ENCODE measurements around the gene SCAMP1.

- TF ChIP-seq POLR2A (IDR thresholded peaks at IDR 0.05; ENCODE audit: control extremely low read depth in 1 of 2, low read depth in 2 of 2, low read length in 2 of 2) (no peak; a peak in 1 of 3 replicates), EZH2 (IDR thresholded peaks at IDR 0.05; ENCODE audit: low read depth, low read length, severe bottlenecking) (no peak)
These were observed 135.4 kb downstream of the SCAMP1 start for GRCh38 chr5:78495800-78496199.
